SK-N-SH (cell line): ENCODE results near the gene FAM174B. TPM values are rescaled to one million over a fixed set of nuclear protein-coding genes. Genes with fewer than 3 reads are reported as not detected.

Experiments used
- CTCF ChIA-PET: fragments of 300-600, 350-600 bp; formaldehyde crosslinking; extraction: SDS; loops from one replicate; lab custom pipeline; 2021; lab: Yijun Ruan, JAX
- POLR2A ChIA-PET: fragments of 350-600 bp; sonication (Branson Sonifier 250); formaldehyde crosslinking; extraction: SDS; loops from one replicate; lab custom pipeline; 2020; ENCODE audit warnings: antibody characterized with exemption, inconsistent platforms; lab: Yijun Ruan, JAX
- DNase-seq: peaks from one replicate; pipeline ENCODE4 v3.0.0; 2012
- H2AFZ ChIP-seq: fragments of 200-600 bp; sonication (generic); 2 replicates; pipeline ENCODE4 v1.8.1; 2016; ENCODE audit warnings: antibody characterized with exemption, mild to moderate bottlenecking, low read depth
- H3F3A ChIP-seq: fragments of 200-600 bp; sonication (generic); replicated peaks from 2 replicates; pipeline ENCODE3; 2016; ENCODE audit warnings: antibody characterized with exemption, mild to moderate bottlenecking; ENCODE audit not compliant: insufficient read depth
- H3K27ac ChIP-seq, 2 experiments: fragments of 200-500 bp in 1 of 2; fragments of 200-600 bp in 1 of 2; sonication (Bioruptor generic) in 1 of 2; sonication (generic), shearing (Covaris generic) in 1 of 2; 2 replicates each; pipeline versions ENCODE4 v1.5.1 to v1.6.1; 2014 to 2016; ENCODE audit warnings: low read depth in 2 of 2, inconsistent platforms in 1 of 2, low read length in 1 of 2, mild to moderate bottlenecking in 1 of 2, mixed read lengths in 1 of 2
- H3K27me3 ChIP-seq: fragments of 200-600 bp; sonication (generic), shearing (Covaris generic); 2 replicates; pipeline ENCODE4 v1.6.1; 2016; ENCODE audit warnings: mixed run types; ENCODE audit not compliant: insufficient read depth
- H3K36me3 ChIP-seq, 2 experiments: fragments of 200-500 bp in 1 of 2; fragments of 200-600 bp in 1 of 2; sonication (Bioruptor generic) in 1 of 2; sonication (generic) in 1 of 2; replicated peaks in 1 of 2; 2 replicates each; pipeline versions ENCODE3 to v1.5.1; 2014 to 2016; ENCODE audit warnings: low read length in 1 of 2, mild to moderate bottlenecking in 1 of 2; ENCODE audit not compliant: insufficient read depth in 2 of 2, control insufficient read depth in 1 of 2
- H3K4me1 ChIP-seq, 2 experiments: fragments of 200-500 bp in 1 of 2; fragments of 200-600 bp in 1 of 2; sonication (Bioruptor generic) in 1 of 2; sonication (generic), shearing (Covaris generic) in 1 of 2; 2 replicates each; pipeline versions ENCODE4 v1.5.1 to v1.6.1; 2014 to 2016; ENCODE audit warnings: low read depth in 1 of 2, low read length in 1 of 2, mixed run types in 1 of 2; ENCODE audit not compliant: insufficient read depth in 2 of 2, control insufficient read depth in 1 of 2
- H3K4me2 ChIP-seq: fragments of 200-600 bp; sonication (generic), shearing (Covaris generic); 2 replicates; pipeline ENCODE4 v1.6.1; 2017; ENCODE audit warnings: mixed run types
- H3K4me3 ChIP-seq, 2 experiments: fragments of 200-500 bp in 1 of 2; fragments of 200-600 bp in 1 of 2; sonication (Bioruptor generic) in 1 of 2; sonication (generic), shearing (Covaris generic) in 1 of 2; 2 replicates each; pipeline versions ENCODE4 v1.5.1 to v1.8.1; 2014 to 2016; ENCODE audit warnings: low read depth in 2 of 2, inconsistent platforms in 1 of 2, low read length in 1 of 2, mild to moderate bottlenecking in 1 of 2, mixed read lengths in 1 of 2, moderate library complexity in 1 of 2
- H3K79me2 ChIP-seq: fragments of 200-600 bp; sonication (generic); 2 replicates; pipeline ENCODE4 v1.8.1; 2017; ENCODE audit warnings: mild to moderate bottlenecking; ENCODE audit not compliant: insufficient read depth
- H3K9ac ChIP-seq: fragments of 200-600 bp; sonication (generic); 2 replicates; pipeline ENCODE4 v1.6.1; 2017; ENCODE audit warnings: mixed run types
- H3K9me2 ChIP-seq: fragments of 200-600 bp; sonication (generic); 2 replicates; pipeline ENCODE4 v1.6.1; 2017; ENCODE audit warnings: mixed run types
- H3K9me3 ChIP-seq: fragments of 200-600 bp; sonication (generic); 2 replicates; pipeline ENCODE4 v1.6.1; 2017; ENCODE audit warnings: mixed run types, mild to moderate bottlenecking, moderate library complexity
- H4K20me1 ChIP-seq: fragments of 200-600 bp; sonication (generic); 2 replicates; pipeline ENCODE4 v1.6.1; 2017; ENCODE audit warnings: mild to moderate bottlenecking, mixed run types; ENCODE audit not compliant: insufficient read depth
- CTCF ChIP-seq: fragments of 200-600 bp; sonication (generic); IDR thresholded peaks from 2 replicates; pipeline ENCODE4 v1.6.1; 2017; ENCODE audit warnings: antibody characterized with exemption, mild to moderate bottlenecking, moderate library complexity
- EP300 ChIP-seq, 2 experiments: IDR thresholded peaks; 2 replicates each; pipeline versions ENCODE4 v1.4.0 to v1.6.1; 2012; ENCODE audit warnings: borderline replicate concordance in 1 of 2, low read depth in 1 of 2, low read length in 1 of 2
- FOSL2 ChIP-seq: IDR thresholded peaks from 2 replicates; pipeline ENCODE4 v1.4.0; 2012; ENCODE audit warnings: low read depth, mild to moderate bottlenecking, moderate library complexity, borderline replicate concordance
- GATA2 ChIP-seq: sonication (generic); formaldehyde crosslinking; IDR thresholded peaks from 2 replicates; pipeline ENCODE4 v1.5.0; 2020; ENCODE audit warnings: mild to moderate bottlenecking, missing genetic modification reagents
- IRF3 ChIP-seq: fragments of 150-350 bp; IDR thresholded peaks from 2 replicates; pipeline ENCODE4 v1.6.1; 2016; ENCODE audit warnings: mild to moderate bottlenecking, low read depth, low read length
- MAX ChIP-seq: IDR thresholded peaks from 2 replicates; pipeline ENCODE4 v1.4.0; 2012; ENCODE audit warnings: low read depth
- MEF2A ChIP-seq: IDR thresholded peaks from 2 replicates; pipeline ENCODE4 v1.4.0; 2012; ENCODE audit warnings: low read depth, borderline replicate concordance
- NFIC ChIP-seq: IDR thresholded peaks from 2 replicates; pipeline ENCODE4 v1.4.0; 2012; ENCODE audit warnings: borderline replicate concordance
- PBX3 ChIP-seq: IDR thresholded peaks from 2 replicates; pipeline ENCODE4; 2012
- RFX5 ChIP-seq: IDR thresholded peaks from 2 replicates; pipeline ENCODE4 v1.6.1; 2012; ENCODE audit warnings: mild to moderate bottlenecking, improper control_type of control experiment, low read length
- RXRA ChIP-seq: IDR thresholded peaks from 2 replicates; pipeline ENCODE4 v1.4.0; 2012; ENCODE audit warnings: low read depth, mild to moderate bottlenecking, borderline replicate concordance
- SMC3 ChIP-seq: IDR thresholded peaks from 2 replicates; pipeline ENCODE4 v1.6.1; 2012; ENCODE audit warnings: low read depth, low read length, improper control_type of control experiment
- TAF1 ChIP-seq: IDR thresholded peaks from 2 replicates; pipeline ENCODE4 v1.6.1; 2012; ENCODE audit warnings: low read depth, mild to moderate bottlenecking, low read length, moderate library complexity, borderline replicate concordance
- USF2 ChIP-seq: fragments of 150-350 bp; IDR thresholded peaks from 2 replicates; pipeline ENCODE4 v1.6.1; 2017; ENCODE audit warnings: antibody characterized with exemption, low read length, low read depth, borderline replicate concordance
- WGBS: methylation state at CpG from one replicate; pipeline ENCODE4 v1.1.6; 2017; ENCODE audit warnings: low lambda C conversion rate; 5-methylcytosine and 5-hydroxymethylcytosine counted together
- polyA plus RNA-seq, 3 experiments: library from polyadenylated mRNA; depleted of rRNA; stranded (reverse); fragments of >200 nt; gene quantifications; 2 replicates each; pipeline ENCODE4 v1.2.3, GENCODE V29; 2012

FAM174B gene
- polyA plus RNA-seq, 1 of the 3 experiments (the other 2 are of a cell fraction) = 0.30 TPM

- Histone ChIP-seq H3K27ac (no peak overlapping the region), H3K4me3 (no peak overlapping the region), H3F3A (no peaks in the 10 kb centered on the region), H3K4me1 (no peaks in the 10 kb centered on the region), H3K9me3 (no peaks in the 10 kb centered on the region), H3K4me2 (no peak overlapping the region), H3K36me3 (no peaks in the 10 kb centered on the region), H2AFZ (no peak overlapping the region), H3K27me3 (no peaks in the 10 kb centered on the region), H4K20me1 (no peaks in the 10 kb centered on the region), H3K79me2 (no peaks in the 10 kb centered on the region), H3K9me2 (no peaks in the 10 kb centered on the region), H3K9ac (no peak overlapping the region)
- 46% methylated on average over 7 of the region's 7 CpGs for WGBS
- TF ChIP-seq RFX5 = no peak
- no peak for TF ChIP-seq NFIC
- TF ChIP-seq FOSL2 = no peak
- TF ChIP-seq EP300 (IDR thresholded peaks at IDR 0.05; ENCODE audit: borderline replicate concordance in 1 of 2, low read depth in 1 of 2, low read length in 1 of 2) = no peak
- TF ChIP-seq USF2 = no peak
- no peak for TF ChIP-seq MAX
- no peak for TF ChIP-seq CTCF
- no peak for TF ChIP-seq MEF2A
- no peak for TF ChIP-seq IRF3
- TF ChIP-seq SMC3 = no peak
- no peak for TF ChIP-seq RXRA
- no peak for TF ChIP-seq GATA2 (CRISPR knock-in tag)
- no peak for DNase-seq
- ChIA-PET POLR2A (no interaction called here), CTCF (no interaction called here)
These were observed 74.6 kb downstream of the FAM174B start for GRCh38 chr15:92580933-92581445.

- H2AFZ ChIP-seq = no peak overlapping the region
- H3F3A ChIP-seq = no peaks in the 10 kb centered on the region
- ChIA-PET POLR2A (no interaction called here), CTCF (no interaction called here)
- H3K4me2 ChIP-seq = no peak overlapping the region
- WGBS = 61% methylated on average over 12 of the region's 12 CpGs
- H3K36me3 ChIP-seq = no peaks in the 10 kb centered on the region
- H3K27me3 ChIP-seq = no peaks in the 10 kb centered on the region
- no peaks in the 10 kb centered on the region for H3K79me2 ChIP-seq
- no peak overlapping the region for H3K4me3 ChIP-seq
- no peak overlapping the region for H3K27ac ChIP-seq
- no peaks in the 10 kb centered on the region for H3K9me2 ChIP-seq
- no peak for DNase-seq
- TF ChIP-seq RXRA (no peak), TAF1 (no peak), PBX3 (no peak), CTCF (no peak)
- no peak overlapping the region for H3K9ac ChIP-seq
- H3K4me1 ChIP-seq = no peaks in the 10 kb centered on the region
- no peaks in the 10 kb centered on the region for H3K9me3 ChIP-seq
- H4K20me1 ChIP-seq = no peaks in the 10 kb centered on the region
These were observed 75.1 kb downstream of the FAM174B start for GRCh38 chr15:92580521-92580920.
